ENCODE results near the gene PTTG1IP.
"Not testable (repeated sequence)": the region's sequence is repeated elsewhere in the genome, so short reads cannot be mapped to it uniquely, and the experiment has no call there.

The PTTG1IP gene

GRCh38 chr21:44914176-44914874, 40.8 kb upstream of the PTTG1IP start:
- H3K4me3 ChIP-seq (ENCODE audit: low read length): no peak overlapping the region
- no peak for TF ChIP-seq EZH2phosphoT487 (IDR thresholded peaks at IDR 0.05; ENCODE audit: borderline replicate concordance, low read length)
- TF ChIP-seq, protein P1, sequence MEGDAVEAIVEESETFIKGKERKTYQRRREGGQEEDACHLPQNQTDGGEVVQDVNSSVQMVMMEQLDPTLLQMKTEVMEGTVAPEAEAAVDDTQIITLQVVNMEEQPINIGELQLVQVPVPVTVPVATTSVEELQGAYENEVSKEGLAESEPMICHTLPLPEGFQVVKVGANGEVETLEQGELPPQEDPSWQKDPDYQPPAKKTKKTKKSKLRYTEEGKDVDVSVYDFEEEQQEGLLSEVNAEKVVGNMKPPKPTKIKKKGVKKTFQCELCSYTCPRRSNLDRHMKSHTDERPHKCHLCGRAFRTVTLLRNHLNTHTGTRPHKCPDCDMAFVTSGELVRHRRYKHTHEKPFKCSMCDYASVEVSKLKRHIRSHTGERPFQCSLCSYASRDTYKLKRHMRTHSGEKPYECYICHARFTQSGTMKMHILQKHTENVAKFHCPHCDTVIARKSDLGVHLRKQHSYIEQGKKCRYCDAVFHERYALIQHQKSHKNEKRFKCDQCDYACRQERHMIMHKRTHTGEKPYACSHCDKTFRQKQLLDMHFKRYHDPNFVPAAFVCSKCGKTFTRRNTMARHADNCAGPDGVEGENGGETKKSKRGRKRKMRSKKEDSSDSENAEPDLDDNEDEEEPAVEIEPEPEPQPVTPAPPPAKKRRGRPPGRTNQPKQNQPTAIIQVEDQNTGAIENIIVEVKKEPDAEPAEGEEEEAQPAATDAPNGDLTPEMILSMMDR (IDR thresholded peaks at IDR 0.05; ENCODE audit: low read depth, low read length, poor library complexity, severe bottlenecking): no peak
- no peak overlapping the region for H3K4me2 ChIP-seq (ENCODE audit: low read length)
- no peak overlapping the region for H3K27ac ChIP-seq (ENCODE audit: low read depth, low read length)
- H3K4me1 ChIP-seq (ENCODE audit: control insufficient read depth, low read length): peaks cover 20% of the 10 kb centered on the region
- H4K20me1 ChIP-seq (ENCODE audit: control insufficient read depth, insufficient read depth, low read depth, low read length): no peaks in the 10 kb centered on the region
- H3K27me3 ChIP-seq (ENCODE audit: control insufficient read depth, low read length): peaks cover 46% of the 10 kb centered on the region
- no peaks in the 10 kb centered on the region for H3K9me3 ChIP-seq (ENCODE audit: control insufficient read depth, insufficient read depth, low read length)
- no peaks in the 10 kb centered on the region for H3K9me2 ChIP-seq (replicated peaks; ENCODE audit: control insufficient read depth, low read length)
- H3F3A ChIP-seq (ENCODE audit: control insufficient read depth, insufficient read depth): no peaks in the 10 kb centered on the region; the same call in 1 of the 2 replicates
- no peaks in the 10 kb centered on the region for H3K36me3 ChIP-seq (ENCODE audit: control insufficient read depth, low read length)
- H3K79me2 ChIP-seq (ENCODE audit: control insufficient read depth, low read length): no peaks in the 10 kb centered on the region

DNA sequence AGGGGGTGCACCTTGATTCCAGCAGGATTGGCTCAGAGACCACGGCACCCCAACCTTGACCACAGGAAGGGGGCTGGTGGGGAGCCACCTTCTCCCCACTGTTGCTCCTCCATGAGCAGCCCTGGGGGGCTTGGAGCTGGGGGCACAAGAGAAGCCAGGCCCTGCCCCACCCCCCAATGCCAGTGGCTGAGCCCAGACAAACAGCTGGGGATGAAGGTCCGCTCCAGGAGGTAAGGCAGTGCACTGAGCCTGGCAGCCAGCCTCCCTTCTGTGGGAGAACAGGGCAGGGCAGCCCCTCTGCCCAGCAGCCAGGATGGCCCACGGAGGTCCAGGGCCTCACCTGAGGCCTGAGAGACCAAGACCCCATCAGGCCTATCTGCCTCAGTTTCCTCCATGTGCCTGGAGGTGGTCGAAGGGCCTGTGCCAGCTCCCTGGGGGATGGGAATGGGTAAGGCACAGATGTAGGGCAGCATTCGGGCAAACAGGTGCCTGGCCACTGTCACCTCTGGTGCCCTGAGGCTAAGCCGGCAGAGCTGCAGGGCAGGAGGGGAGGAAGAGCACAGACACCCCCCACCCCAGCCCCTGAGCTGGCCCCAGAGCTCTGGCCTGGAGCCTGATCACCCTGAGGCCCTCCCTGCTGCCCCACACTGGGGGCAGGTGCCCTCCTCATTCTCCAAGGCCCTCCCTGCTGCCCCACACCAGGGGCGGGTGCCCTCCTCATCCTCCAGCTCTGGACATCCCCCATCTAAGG, 40.1 kb upstream of the PTTG1IP start:
- H3K4me1 ChIP-seq (ENCODE audit: control insufficient read depth, low read length): peaks cover 20% of the 10 kb centered on the region
- H3F3A ChIP-seq (ENCODE audit: control insufficient read depth, insufficient read depth): no peaks in the 10 kb centered on the region; the same call in 1 of the 2 replicates
- peaks cover 2% of the 10 kb centered on the region; the same call in 1 of the 2 replicates for H4K20me1 ChIP-seq (ENCODE audit: control insufficient read depth, insufficient read depth, low read depth, low read length)
- TF ChIP-seq, protein P1 (IDR thresholded peaks at IDR 0.05; ENCODE audit: low read depth, low read length, poor library complexity, severe bottlenecking): no peak
- TF ChIP-seq EZH2phosphoT487 (IDR thresholded peaks at IDR 0.05; ENCODE audit: borderline replicate concordance, low read length): no peak
- no peak overlapping the region for H3K4me3 ChIP-seq (ENCODE audit: low read length)
- H3K9me3 ChIP-seq (ENCODE audit: control insufficient read depth, insufficient read depth, low read length): no peaks in the 10 kb centered on the region
- H3K36me3 ChIP-seq (ENCODE audit: control insufficient read depth, low read length): no peaks in the 10 kb centered on the region
- peaks cover 42% of the 10 kb centered on the region for H3K27me3 ChIP-seq (ENCODE audit: control insufficient read depth, low read length)
- no peaks in the 10 kb centered on the region for H3K9me2 ChIP-seq (replicated peaks; ENCODE audit: control insufficient read depth, low read length)
- no peak overlapping the region for H3K4me2 ChIP-seq (ENCODE audit: low read length)
- H3K79me2 ChIP-seq (ENCODE audit: control insufficient read depth, low read length): no peaks in the 10 kb centered on the region
- no peak overlapping the region for H3K27ac ChIP-seq (ENCODE audit: low read depth, low read length)

DNA sequence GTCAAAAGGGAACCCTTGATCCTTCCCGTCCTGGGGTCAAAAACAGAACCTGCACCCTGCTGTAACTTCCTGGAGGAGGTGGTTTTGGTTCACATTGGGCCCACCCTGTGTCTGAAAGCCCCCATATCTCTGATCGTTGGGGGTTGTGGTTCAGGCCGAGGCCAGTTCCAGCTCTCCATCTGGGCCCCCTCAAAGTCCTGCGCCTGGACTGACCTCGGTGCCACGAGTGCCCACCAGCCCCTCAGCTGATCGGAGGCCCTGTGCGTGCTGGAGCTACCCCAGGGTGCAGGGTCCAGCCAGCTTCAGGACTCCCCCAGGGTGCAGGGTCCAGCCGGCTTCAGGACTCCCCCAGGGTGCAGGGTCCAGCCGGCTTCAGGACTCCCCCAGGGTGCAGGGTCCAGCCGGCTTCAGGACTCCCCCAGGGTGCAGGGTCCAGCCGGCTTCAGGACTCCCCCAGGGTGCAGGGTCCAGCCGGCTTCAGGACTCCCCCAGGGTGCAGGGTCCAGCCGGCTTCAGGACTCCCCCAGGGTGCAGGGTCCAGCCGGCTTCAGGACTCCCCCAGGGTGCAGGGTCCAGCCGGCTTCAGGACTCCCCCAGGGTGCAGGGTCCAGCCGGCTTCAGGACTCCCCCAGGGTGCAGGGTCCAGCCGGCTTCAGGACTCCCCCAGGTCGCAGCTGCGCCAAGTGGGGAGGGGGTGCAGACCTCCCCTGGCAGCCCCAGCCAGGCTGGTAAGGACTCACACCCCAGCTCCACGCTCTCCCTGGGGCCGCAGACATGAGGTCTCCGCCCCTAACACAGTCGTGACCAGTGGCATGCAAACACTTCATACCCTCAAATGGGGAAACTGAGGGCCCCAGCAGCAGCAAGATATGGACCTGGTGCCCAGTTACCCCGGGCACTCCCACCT, 39.3 kb upstream of the PTTG1IP start:
- Histone ChIP-seq H3K4me1 (ENCODE audit: control insufficient read depth, low read length) (peaks cover 20% of the 10 kb centered on the region), H3K27me3 (ENCODE audit: control insufficient read depth, low read length) (peaks cover 39% of the 10 kb centered on the region)
- not testable (repeated sequence) for H3K4me2 ChIP-seq (ENCODE audit: low read length); H3K27ac ChIP-seq (ENCODE audit: low read depth, low read length); H4K20me1 ChIP-seq (ENCODE audit: control insufficient read depth, insufficient read depth, low read depth, low read length); H3K79me2 ChIP-seq (ENCODE audit: control insufficient read depth, low read length); H3K9me3 ChIP-seq (ENCODE audit: control insufficient read depth, insufficient read depth, low read length); H3K9me2 ChIP-seq (replicated peaks; ENCODE audit: control insufficient read depth, low read length); H3K4me3 ChIP-seq (ENCODE audit: low read length); H3F3A ChIP-seq (ENCODE audit: control insufficient read depth, insufficient read depth); H3K36me3 ChIP-seq (ENCODE audit: control insufficient read depth, low read length)
